Vagina (tissue), 2 donors: ENCODE data around the gene LRRC18.

ENCODE experiments used
- POLR2A ChIP-seq, 2 donors: fragments of 450-650 bp; IDR thresholded peaks; one replicate each; pipeline ENCODE4 v1.6.1; 2017; ENCODE audit warnings: antibody characterized with exemption in 2 of 2, mild to moderate bottlenecking in 2 of 2, moderate library complexity in 2 of 2
- POLR2AphosphoS5 ChIP-seq, 2 donors: sonication (generic); formaldehyde crosslinking; IDR thresholded peaks; one replicate each; pipeline ENCODE4 v1.9.0; 2017; ENCODE audit warnings: antibody characterized with exemption in 2 of 2, mild to moderate bottlenecking in 2 of 2, low read depth in 1 of 2; ENCODE audit not compliant: insufficient read depth in 1 of 2
- TF ChIP-seq, protein P1 (sequence below), 3 experiments: fragments of 450-650 bp in 2 of 3; fragments of 200-600 bp in 1 of 3; sonication (generic) in 1 of 3; IDR thresholded peaks; one replicate each; pipeline ENCODE4 v1.5.1; 2017 to 2019; ENCODE audit warnings: antibody characterized with exemption in 3 of 3, mild to moderate bottlenecking in 2 of 3, moderate library complexity in 2 of 3

DNA sequence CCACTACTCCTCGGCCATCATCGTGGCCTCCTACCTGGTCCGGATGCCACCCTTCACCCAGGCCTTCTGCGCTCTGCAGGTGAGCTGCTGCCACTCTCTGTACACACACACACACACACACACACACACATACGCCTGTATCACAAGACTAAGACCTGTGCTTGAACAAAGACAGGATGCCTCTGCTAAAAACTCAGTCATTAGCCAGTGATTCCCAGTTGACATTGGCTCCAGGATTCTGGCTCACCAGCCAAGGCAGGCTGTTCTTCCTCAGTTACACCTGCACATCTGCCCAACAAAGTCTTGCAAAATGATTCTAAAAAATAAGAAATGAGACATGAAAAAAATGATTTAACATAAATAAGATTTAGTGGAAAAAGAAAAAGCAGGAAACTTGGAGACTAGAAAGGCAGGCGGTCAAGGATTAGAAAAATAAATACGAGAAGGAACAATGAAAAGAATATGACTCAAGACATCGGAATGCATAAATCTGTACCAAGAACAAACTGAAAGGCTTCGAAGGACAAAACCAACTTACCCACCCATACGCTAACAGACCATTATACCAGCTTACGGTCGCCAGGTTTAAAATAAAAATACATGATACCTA is 7.4 kb upstream of the LRRC18 start:
- TF ChIP-seq, protein P1, sequence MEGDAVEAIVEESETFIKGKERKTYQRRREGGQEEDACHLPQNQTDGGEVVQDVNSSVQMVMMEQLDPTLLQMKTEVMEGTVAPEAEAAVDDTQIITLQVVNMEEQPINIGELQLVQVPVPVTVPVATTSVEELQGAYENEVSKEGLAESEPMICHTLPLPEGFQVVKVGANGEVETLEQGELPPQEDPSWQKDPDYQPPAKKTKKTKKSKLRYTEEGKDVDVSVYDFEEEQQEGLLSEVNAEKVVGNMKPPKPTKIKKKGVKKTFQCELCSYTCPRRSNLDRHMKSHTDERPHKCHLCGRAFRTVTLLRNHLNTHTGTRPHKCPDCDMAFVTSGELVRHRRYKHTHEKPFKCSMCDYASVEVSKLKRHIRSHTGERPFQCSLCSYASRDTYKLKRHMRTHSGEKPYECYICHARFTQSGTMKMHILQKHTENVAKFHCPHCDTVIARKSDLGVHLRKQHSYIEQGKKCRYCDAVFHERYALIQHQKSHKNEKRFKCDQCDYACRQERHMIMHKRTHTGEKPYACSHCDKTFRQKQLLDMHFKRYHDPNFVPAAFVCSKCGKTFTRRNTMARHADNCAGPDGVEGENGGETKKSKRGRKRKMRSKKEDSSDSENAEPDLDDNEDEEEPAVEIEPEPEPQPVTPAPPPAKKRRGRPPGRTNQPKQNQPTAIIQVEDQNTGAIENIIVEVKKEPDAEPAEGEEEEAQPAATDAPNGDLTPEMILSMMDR (IDR thresholded peaks at IDR 0.05), result no peak
- TF ChIP-seq POLR2A (IDR thresholded peaks at IDR 0.05) (no peak), POLR2AphosphoS5 (IDR thresholded peaks at IDR 0.05; ENCODE audit: insufficient read depth in 1 of 2, low read depth in 1 of 2) (no peak)
